Activated T-cell treated with anti-CD3 and anti-CD28 coated beads for 24 hours (primary cell): ENCODE measurements around the gene TXLNB.

Source experiments
- DNase-seq: peaks from one replicate; pipeline ENCODE4 v3.0.0-alpha.2; 2020; ENCODE audit warnings: low read depth

The TXLNB gene

GRCh38 chr6:139291813-139292619 lies at the start of gene TXLNB:
TXLNB (minus strand) TSS chr6:139291998; CDS start chr6:139288899, 3,099 bp downstream.
- DNase-seq: peak; percentile 75

GRCh38 chr6:139341060-139341459 lies 49.3 kb upstream of the TXLNB start:
- no peak for DNase-seq

- no peak for DNase-seq
These were observed 47.0 kb upstream of the TXLNB start for GRCh38 chr6:139338795-139339194.

GRCh38 chr6:139337830-139338229 lies 46.0 kb upstream of the TXLNB start:
- DNase-seq: no peak

- no peak for DNase-seq
These were observed 45.2 kb upstream of the TXLNB start for GRCh38 chr6:139337001-139337400.

- no peak for DNase-seq
These were observed 44.7 kb upstream of the TXLNB start for GRCh38 chr6:139336488-139336887.

- DNase-seq: no peak
These were observed 43.8 kb upstream of the TXLNB start for GRCh38 chr6:139335447-139336210.

- DNase-seq: no peak
These were observed 43.1 kb upstream of the TXLNB start for GRCh38 chr6:139334806-139335446.

GRCh38 chr6:139330826-139331500 lies 39.2 kb upstream of the TXLNB start:
- DNase-seq: no peak

GRCh38 chr6:139330306-139330705 lies 38.5 kb upstream of the TXLNB start:
- no peak for DNase-seq

GRCh38 chr6:139329224-139329623 lies 37.4 kb upstream of the TXLNB start:
- DNase-seq: no peak

- no peak for DNase-seq
These were observed 35.2 kb upstream of the TXLNB start for GRCh38 chr6:139327038-139327437.

GRCh38 chr6:139325686-139326085 lies 33.9 kb upstream of the TXLNB start:
- no peak for DNase-seq

GRCh38 chr6:139325125-139325524 lies 33.3 kb upstream of the TXLNB start:
- no peak for DNase-seq

- no peak for DNase-seq
These were observed 32.4 kb upstream of the TXLNB start for GRCh38 chr6:139324301-139324555.

GRCh38 chr6:139323511-139324300 lies 31.9 kb upstream of the TXLNB start:
- peak; percentile 70 for DNase-seq

- DNase-seq: no peak
These were observed 28.3 kb upstream of the TXLNB start for GRCh38 chr6:139320081-139320480.

- DNase-seq: no peak
These were observed 25.0 kb upstream of the TXLNB start for GRCh38 chr6:139316622-139317317.

- DNase-seq: no peak
These were observed 22.2 kb upstream of the TXLNB start for GRCh38 chr6:139313784-139314545.

GRCh38 chr6:139313229-139313628 lies 21.4 kb upstream of the TXLNB start:
- DNase-seq: no peak
